Adrenal gland (tissue), 5 donors: ENCODE measurements around the gene TCF4.

Source experiments
- POLR2A ChIP-seq, 2 donors: fragments of 450-650 bp; IDR thresholded peaks; one replicate each; pipeline ENCODE4 v1.6.1; 2017; ENCODE audit warnings: antibody characterized with exemption in 2 of 2, mild to moderate bottlenecking in 2 of 2, moderate library complexity in 1 of 2
- TF ChIP-seq, protein P1 (sequence below), 6 experiments: fragments of 450-650 bp in 4 of 6; fragments of 200-600 bp in 2 of 6; sonication (generic) in 1 of 6; IDR thresholded peaks; 1 replicate in 5 of 6; 2 replicates in 1 of 6; pipeline versions ENCODE4 v1.5.1 to v1.8.0; 2016 to 2021; ENCODE audit warnings: antibody characterized with exemption in 6 of 6, mild to moderate bottlenecking in 2 of 6, moderate library complexity in 1 of 6
- donor health status: DM: no; HTN: no; CAD: no.

GRCh38 chr18:55524353-55525073, 63.5 kb downstream of the TCF4 start:
- TF ChIP-seq, protein P1, sequence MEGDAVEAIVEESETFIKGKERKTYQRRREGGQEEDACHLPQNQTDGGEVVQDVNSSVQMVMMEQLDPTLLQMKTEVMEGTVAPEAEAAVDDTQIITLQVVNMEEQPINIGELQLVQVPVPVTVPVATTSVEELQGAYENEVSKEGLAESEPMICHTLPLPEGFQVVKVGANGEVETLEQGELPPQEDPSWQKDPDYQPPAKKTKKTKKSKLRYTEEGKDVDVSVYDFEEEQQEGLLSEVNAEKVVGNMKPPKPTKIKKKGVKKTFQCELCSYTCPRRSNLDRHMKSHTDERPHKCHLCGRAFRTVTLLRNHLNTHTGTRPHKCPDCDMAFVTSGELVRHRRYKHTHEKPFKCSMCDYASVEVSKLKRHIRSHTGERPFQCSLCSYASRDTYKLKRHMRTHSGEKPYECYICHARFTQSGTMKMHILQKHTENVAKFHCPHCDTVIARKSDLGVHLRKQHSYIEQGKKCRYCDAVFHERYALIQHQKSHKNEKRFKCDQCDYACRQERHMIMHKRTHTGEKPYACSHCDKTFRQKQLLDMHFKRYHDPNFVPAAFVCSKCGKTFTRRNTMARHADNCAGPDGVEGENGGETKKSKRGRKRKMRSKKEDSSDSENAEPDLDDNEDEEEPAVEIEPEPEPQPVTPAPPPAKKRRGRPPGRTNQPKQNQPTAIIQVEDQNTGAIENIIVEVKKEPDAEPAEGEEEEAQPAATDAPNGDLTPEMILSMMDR (IDR thresholded peaks at IDR 0.05), result no peak
- TF ChIP-seq POLR2A (IDR thresholded peaks at IDR 0.05), result no peak
